ENCODE measurements around the gene AXL.

The AXL gene

GRCh38 chr19:41309180-41310032 is 90.4 kb downstream of the AXL start:
- no peak for TF ChIP-seq CTCF (IDR thresholded peaks at IDR 0.05; ENCODE audit: low read depth, low read length, missing control alignments)
- peak overlapping the region; percentile 64 for H3K4me3 ChIP-seq (replicated peaks; ENCODE audit: low read depth, low read length)
- DNase-seq (ENCODE audit: extremely low read depth, low read depth), result no peak

GRCh38 chr19:41310033-41310831 is 91.2 kb downstream of the AXL start, which contains the start of gene CCDC97:
Gene CCDC97 (plus strand): TSS chr19:41310172. CDS start chr19:41310311, 139 bp downstream.
- peak; percentile 63 for DNase-seq (ENCODE audit: extremely low read depth, low read depth)
- TF ChIP-seq CTCF (IDR thresholded peaks at IDR 0.05; ENCODE audit: low read depth, low read length, missing control alignments), result no peak
- peak within 1 kb of the TSS; percentile 64 for H3K4me3 ChIP-seq (replicated peaks; ENCODE audit: low read depth, low read length)

DNA sequence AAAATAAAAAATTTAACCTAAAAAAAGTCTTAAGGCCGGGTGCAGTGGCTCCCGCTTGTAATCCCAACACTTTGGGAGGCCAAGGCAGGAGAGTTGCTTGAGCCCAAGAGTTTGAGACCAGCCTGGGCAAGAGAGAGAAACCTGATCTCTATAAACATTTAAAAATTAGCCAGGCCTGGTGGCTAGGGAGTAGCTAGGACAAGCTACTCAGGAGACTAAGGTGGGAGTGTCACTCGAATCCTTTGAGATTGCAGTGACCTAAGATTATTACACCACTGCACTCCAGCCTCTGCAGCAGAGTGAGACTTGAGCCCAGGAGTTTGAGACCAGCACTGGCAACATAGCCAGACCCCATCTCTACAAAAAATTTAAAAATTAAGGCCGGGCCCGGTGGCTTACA is 92.0 kb downstream of the AXL start:
- H3K4me3 ChIP-seq (replicated peaks; ENCODE audit: low read depth, low read length), result peak overlapping the region; percentile 64
- TF ChIP-seq CTCF (IDR thresholded peaks at IDR 0.05; ENCODE audit: low read depth, low read length, missing control alignments), result no peak
- DNase-seq (ENCODE audit: extremely low read depth, low read depth), result no peak
